Vagina (tissue), 2 donors: ENCODE measurements around the gene CEP128.

Source experiments
- CTCF ChIP-seq, 3 experiments: fragments of 450-650 bp in 2 of 3; fragments of 200-600 bp in 1 of 3; sonication (generic) in 1 of 3; IDR thresholded peaks; one replicate each; pipeline ENCODE4 v1.5.1; 2017 to 2019; ENCODE audit warnings: antibody characterized with exemption in 3 of 3, mild to moderate bottlenecking in 2 of 3, moderate library complexity in 2 of 3
- POLR2A ChIP-seq, 2 donors: fragments of 450-650 bp; IDR thresholded peaks; one replicate each; pipeline ENCODE4 v1.6.1; 2017; ENCODE audit warnings: antibody characterized with exemption in 2 of 2, mild to moderate bottlenecking in 2 of 2, moderate library complexity in 2 of 2
- POLR2AphosphoS5 ChIP-seq, 2 donors: sonication (generic); formaldehyde crosslinking; IDR thresholded peaks; one replicate each; pipeline ENCODE4 v1.9.0; 2017; ENCODE audit warnings: antibody characterized with exemption in 2 of 2, mild to moderate bottlenecking in 2 of 2, low read depth in 1 of 2; ENCODE audit not compliant: insufficient read depth in 1 of 2

GRCh38 chr14:80483331-80483730, 458.2 kb downstream of the CEP128 start:
- TF ChIP-seq CTCF (IDR thresholded peaks at IDR 0.05): no peak
- no peak for TF ChIP-seq POLR2AphosphoS5 (IDR thresholded peaks at IDR 0.05; ENCODE audit: insufficient read depth in 1 of 2, low read depth in 1 of 2)
- no peak for TF ChIP-seq POLR2A (IDR thresholded peaks at IDR 0.05)
